Astrocyte of the hippocampus (primary cell): ENCODE data around the gene SMARCA4.
"Not testable (repeated sequence)": the region's sequence is repeated elsewhere in the genome, so short reads cannot be mapped to it uniquely, and the experiment has no call there.

ENCODE experiments used
- DNase-seq: peaks from one replicate; pipeline ENCODE4 v3.0.0; 2011; ENCODE audit warnings: low read depth, low spot score

The SMARCA4 gene

DNA sequence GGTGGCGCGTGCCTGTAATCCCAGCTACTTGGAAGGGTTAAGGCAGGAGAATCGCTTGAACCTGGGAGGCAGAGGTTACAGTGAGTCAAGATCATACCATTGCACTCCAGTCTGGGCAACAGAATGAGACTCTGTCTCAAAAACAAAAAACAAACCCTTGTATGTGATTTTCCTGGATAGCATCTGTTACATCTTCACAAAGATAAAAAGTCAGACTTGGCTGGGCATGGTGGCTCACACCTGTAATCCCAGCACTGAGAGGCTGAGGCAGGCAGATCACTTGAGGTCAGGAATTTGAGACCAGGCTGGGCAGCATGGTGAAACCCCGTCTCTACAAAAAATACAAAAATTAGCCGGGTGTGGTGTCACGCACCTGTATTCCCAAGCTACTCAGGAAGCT lies 136.5 kb downstream of the SMARCA4 start:
- DNase-seq = not testable (repeated sequence)

DNA sequence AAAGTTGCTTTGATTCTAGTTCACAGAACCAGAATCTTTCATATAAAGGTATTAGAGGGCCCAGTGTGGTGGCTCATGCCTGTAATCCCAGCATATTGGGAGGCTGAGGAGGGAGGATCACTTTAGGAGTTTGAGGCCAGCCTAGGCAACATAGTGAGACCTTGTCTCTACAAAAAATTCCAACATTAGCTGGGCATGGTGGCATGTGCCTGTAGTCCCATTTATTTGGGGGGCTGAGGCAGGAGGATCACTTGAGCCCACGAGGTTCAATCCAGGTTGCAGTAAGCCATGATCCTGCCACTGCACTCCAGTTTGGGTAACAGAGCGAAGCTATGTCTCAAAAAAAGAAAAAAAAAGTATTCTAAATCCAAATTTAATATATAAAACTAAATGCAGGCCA lies 137.5 kb downstream of the SMARCA4 start:
- no peak for DNase-seq

DNA sequence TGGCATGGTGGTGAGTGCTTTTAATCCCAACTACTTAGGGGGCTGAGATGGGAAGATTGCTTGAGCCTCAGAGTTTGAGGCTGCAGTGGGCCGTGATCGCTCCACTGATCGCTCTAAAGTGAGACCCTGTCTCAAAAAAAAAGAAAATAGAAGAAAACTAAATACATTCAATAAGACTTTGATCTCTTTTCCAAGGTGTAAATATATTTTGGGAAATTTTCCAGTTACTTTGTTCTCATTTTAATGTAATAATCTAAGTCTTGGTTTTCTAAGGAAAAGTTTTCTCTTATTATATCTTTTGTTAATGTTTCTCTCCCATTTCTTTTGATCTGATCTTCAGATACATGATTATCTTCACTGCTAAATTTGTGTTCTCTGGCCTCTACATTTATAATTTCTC lies 138.0 kb downstream of the SMARCA4 start:
- DNase-seq = no peak

DNA sequence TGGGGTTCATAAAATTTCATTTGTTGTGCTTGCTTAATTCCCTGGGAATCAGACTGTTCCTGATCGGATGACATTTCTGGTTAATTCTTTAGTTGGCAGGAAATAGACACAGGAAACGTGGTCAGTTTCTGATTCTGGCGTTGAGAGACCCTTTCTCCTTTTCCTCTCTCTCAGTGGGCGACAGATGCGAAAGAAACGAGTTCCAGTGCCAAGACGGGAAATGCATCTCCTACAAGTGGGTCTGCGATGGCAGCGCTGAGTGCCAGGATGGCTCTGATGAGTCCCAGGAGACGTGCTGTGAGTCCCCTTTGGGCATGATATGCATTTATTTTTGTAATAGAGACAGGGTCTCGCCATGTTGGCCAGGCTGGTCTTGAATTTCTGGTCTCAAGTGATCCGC lies 139.2 kb downstream of the SMARCA4 start:
- no peak for DNase-seq

DNA sequence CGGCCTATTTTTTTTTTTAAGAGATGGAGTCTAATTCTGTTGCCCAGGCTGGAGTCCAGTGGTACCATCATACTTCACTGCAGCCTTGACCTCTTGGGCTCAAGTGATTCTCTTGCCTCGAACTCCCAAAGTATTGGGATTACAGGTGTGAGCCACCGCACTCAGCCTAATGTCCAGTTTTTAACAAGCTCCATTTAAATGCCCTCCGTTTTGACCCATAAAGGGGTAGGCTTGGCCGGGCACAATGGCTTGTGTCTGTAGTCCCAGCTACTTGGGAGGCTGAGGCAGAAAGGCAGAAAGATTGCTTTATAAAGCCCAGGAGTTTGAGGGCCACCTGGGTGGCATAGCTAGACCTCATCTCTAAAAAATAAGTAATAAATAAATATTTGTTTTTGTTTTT lies 140.2 kb downstream of the SMARCA4 start:
- DNase-seq = no peak

DNA sequence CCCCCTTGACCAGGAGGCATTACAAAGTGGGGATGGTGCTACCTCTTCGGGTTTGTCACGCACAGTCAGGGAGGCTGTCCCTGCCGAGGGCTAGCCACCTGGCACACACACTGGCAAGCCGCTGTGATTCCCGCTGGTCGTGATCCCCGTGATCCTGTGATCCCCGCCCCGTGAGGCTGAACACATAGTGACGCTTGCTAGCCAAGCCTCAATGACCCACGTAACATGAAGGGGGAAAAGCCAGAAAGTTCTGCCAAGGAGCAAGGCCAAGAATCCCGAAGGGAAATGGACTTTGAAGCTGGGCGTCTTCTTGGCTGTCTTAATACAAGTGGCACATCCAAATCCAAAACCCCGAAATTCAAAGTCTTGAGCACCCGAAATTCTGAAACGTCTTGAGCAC lies 142.1 kb downstream of the SMARCA4 start:
- DNase-seq = no peak

DNA sequence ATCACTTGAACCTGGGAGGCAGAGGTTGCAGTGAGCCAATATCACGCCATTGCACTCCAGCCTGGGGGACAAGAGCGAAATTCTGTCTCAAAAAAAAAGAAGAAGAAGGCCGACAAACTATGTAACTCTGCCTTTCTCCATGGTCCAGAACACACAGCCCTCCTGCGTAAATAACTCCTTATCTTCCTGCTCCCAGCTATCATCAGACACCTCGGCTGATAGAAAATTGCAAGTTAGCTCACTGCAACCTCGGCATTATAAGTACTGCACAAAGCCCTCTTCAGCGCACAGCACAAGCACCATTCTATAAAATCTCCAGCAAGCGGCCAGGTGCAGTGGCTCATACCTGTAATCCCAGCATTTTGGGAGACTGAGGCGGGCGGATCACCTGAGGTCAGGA lies 142.8 kb downstream of the SMARCA4 start:
- DNase-seq = not testable (repeated sequence)

DNA sequence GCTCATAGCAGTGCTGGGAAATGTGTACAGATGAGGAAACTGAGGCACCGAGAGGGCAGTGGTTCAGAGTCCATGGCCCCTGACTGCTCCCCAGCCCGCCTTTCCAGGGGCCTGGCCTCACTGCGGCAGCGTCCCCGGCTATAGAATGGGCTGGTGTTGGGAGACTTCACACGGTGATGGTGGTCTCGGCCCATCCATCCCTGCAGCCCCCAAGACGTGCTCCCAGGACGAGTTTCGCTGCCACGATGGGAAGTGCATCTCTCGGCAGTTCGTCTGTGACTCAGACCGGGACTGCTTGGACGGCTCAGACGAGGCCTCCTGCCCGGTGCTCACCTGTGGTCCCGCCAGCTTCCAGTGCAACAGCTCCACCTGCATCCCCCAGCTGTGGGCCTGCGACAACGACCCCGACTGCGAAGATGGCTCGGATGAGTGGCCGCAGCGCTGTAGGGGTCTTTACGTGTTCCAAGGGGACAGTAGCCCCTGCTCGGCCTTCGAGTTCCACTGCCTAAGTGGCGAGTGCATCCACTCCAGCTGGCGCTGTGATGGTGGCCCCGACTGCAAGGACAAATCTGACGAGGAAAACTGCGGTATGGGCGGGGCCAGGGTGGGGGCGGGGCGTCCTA lies 144.3 kb downstream of the SMARCA4 start:
- no peak for DNase-seq

DNA sequence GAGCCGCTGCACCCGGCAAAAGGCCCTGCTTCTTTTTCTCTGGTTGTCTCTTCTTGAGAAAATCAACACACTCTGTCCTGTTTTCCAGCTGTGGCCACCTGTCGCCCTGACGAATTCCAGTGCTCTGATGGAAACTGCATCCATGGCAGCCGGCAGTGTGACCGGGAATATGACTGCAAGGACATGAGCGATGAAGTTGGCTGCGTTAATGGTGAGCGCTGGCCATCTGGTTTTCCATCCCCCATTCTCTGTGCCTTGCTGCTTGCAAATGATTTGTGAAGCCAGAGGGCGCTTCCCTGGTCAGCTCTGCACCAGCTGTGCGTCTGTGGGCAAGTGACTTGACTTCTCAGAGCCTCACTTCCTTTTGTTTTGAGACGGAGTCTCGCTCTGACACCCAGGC lies 145.6 kb downstream of the SMARCA4 start:
- DNase-seq = no peak

DNA sequence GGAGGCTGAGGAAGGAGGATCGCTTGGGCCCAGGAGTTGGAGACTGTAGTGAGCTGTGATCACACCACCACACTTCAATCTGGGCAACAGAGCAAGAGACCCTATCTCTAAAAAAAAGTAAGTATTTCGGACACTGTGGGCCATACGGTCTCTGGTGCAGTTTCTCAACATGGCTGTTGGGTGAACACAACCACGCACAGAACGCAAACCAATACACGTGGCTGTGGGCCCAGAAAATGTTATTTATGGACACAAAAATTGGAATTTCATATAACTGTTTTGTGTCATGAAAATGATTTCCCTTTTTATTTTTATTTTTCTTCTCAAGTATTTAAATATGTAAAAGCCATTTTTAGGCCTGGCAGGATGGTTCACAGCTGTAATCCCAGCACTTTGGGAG lies 147.9 kb downstream of the SMARCA4 start:
- no peak for DNase-seq

DNA sequence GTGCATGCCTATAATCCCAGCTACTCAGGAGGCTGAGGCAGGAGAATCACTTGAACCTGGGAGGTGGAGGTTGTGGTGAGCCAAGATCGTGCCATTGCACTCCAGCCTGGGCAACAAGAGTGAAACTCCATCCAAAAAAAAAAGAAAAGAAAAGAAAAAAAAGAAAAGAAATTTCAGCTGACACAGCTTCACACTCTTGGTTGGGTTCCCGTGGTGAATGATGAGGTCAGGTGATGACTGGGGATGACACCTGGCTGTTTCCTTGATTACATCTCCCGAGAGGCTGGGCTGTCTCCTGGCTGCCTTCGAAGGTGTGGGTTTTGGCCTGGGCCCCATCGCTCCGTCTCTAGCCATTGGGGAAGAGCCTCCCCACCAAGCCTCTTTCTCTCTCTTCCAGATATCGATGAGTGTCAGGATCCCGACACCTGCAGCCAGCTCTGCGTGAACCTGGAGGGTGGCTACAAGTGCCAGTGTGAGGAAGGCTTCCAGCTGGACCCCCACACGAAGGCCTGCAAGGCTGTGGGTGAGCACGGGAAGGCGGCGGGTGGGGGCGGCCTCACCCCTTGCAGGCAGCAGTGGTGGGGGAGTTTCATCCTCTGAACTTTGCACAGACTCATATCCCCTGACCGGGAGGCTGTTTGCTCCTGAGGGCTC lies 150.4 kb downstream of the SMARCA4 start:
- DNase-seq = no peak

DNA sequence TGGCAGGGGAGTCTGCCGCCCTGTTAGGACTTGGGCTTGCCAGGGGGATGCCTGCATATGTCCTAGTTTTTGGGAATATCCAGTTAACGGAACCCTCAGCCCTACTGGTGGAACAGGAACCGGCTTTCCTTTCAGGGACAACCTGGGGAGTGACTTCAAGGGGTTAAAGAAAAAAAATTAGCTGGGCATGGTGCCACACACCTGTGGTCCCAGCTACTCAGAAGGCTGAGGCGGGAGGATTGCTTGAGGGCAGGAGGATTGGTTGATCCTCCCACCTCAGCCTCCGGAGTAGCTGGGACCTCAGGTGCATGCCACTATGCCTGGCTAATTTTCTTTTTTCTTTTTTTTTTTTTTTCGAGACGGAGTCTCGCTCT lies 150.9 kb downstream of the SMARCA4 start:
- DNase-seq = no peak
